GM18511 (cell line): ENCODE data around the gene ECSIT.

Experiments used
- ATAC-seq: cut with Tn5 transposase; IDR thresholded peaks from one replicate; pipeline ENCODE4 v1.9.1; 2021; ENCODE audit warnings: mild to moderate bottlenecking, moderate library complexity; ENCODE audit not compliant: unreplicated experiment

The ECSIT gene

GRCh38 chr19:11504502-11505031 lies 24.4 kb downstream of the ECSIT start:
- no peak for ATAC-seq

DNA sequence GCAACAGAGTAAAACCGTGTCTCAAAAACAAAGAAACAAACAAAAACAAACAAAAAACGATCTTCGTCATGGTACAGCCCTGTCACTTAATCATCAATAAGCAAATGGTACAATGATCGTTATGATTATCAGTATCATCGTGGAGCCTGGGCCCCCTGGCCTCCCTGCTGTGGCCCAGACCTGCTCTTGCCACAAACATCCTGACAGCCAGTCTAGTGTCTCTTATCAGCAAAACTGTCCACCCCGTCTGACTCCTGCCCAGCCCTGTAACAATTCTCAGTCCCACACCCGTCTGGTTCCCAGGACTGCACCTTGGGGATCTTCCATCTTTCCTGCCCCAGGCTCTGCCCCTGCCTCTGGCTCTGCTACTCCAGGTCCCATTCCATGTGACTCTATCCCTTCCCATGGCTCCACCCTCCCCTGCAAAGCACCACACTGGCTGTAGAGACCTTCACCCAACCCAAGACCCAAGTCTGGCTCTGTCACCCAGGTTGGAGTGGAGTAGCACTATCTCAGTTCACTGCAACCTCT lies 29.0 kb downstream of the ECSIT start:
- no peak for ATAC-seq

- ATAC-seq, result no peak
Observed at GRCh38 chr19:11499220-11499726, 29.7 kb downstream of the ECSIT start.

DNA sequence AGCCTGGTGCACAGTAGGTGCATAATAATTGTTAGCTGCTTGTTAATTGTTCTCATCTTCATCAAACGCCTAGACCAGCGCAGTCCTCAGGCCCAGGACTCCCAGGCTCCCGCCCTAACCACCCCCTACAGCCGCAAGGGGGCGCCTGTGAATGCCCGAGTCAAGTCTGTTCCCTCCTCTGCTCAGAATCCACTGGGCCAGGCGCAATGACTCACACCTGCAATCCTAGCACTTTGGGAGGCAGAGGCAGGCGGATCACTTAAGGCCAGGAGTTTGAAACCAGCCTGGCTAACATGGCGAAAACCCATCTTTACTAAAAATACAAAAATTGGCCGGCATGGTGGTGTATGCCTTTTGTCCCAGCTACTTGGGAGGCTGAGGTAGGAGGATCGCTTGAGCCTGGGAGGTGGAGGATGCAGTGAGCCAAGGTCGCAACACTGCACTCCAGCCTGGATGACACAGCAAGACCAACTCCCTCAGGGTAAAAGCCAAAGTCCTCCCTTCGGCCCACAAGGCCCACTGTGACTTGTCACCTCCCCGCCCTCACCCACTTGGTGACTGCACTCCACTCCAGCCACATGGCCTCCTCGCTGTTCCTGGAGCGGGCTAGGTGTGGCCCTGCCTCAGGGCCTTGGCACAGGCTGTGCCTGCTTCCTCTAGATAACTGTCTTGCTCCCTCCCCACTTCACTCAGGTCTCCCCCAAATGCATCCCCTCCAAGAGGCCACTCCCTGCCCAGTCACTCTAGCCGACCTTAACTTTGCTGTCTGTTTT lies 32.4 kb downstream of the ECSIT start:
- no peak for ATAC-seq

DNA sequence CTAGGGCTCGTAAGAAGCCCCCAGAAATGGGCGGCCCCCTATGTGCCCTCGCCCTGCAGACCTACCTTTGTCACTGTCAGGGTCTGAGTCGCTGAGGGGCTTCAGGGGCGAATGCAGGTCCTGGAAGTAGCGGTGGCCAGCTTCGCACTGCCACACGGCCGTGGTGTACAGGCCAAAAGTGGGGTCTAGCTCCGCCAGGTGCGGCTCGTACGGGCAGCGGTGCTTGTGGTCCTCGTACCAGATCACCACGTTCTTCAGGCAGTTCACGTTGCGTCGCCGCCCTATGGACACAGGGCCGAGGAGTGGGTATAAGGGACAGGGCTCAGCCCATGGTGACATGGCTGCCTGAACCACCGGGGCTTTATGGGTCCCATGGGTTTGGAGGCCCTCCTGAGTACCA lies 33.0 kb downstream of the ECSIT start:
- no peak for ATAC-seq

GRCh38 chr19:11495481-11495880 lies 33.5 kb downstream of the ECSIT start:
- no peak for ATAC-seq

- ATAC-seq, result no peak
Observed at GRCh38 chr19:11494634-11495285, 34.2 kb downstream of the ECSIT start.

GRCh38 chr19:11489378-11489777 lies 39.6 kb downstream of the ECSIT start:
- no peak for ATAC-seq

DNA sequence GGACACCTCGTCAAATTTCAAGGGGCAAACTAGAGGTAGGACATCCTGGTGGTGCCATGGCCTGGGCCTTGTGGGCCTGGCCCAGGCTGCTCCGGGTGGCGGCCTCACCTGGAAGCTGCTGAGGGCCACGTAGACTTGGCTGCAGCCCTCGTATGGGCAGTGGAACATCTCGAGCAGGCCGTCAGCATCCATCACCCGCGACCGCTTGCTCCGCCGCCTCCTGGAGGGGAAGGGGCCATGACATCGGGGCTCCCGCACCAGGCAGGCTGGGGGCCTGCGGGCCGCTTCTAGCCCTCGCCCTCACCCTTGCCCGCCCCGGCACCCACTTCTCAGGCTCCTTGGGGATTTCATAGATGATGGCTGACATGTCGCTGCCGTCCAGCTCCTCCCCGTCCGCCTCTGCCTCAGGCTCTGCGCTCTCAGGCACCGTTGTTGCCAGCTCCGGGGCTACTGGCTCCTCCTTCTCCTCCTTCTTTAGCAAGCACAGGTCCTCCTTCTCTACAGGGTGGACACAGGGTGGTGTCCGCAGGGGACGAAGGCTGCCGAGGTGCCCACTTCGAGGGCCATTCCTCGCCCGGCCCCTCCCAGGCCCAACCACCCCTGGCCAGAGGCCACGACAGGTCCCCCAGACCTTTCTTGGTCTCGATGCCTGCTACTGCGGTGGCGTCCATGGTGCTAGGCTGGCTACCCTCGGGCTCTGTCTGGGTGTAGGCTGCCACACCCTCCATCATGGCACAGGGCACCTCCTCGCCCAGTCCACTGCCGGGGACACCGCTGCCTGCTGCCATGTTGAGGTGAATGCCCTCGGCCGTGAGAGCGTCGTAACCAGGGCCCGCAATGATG lies 42.1 kb downstream of the ECSIT start:
- no peak for ATAC-seq

GRCh38 chr19:11485245-11485837 lies 43.6 kb downstream of the ECSIT start:
- ATAC-seq, result no peak

DNA sequence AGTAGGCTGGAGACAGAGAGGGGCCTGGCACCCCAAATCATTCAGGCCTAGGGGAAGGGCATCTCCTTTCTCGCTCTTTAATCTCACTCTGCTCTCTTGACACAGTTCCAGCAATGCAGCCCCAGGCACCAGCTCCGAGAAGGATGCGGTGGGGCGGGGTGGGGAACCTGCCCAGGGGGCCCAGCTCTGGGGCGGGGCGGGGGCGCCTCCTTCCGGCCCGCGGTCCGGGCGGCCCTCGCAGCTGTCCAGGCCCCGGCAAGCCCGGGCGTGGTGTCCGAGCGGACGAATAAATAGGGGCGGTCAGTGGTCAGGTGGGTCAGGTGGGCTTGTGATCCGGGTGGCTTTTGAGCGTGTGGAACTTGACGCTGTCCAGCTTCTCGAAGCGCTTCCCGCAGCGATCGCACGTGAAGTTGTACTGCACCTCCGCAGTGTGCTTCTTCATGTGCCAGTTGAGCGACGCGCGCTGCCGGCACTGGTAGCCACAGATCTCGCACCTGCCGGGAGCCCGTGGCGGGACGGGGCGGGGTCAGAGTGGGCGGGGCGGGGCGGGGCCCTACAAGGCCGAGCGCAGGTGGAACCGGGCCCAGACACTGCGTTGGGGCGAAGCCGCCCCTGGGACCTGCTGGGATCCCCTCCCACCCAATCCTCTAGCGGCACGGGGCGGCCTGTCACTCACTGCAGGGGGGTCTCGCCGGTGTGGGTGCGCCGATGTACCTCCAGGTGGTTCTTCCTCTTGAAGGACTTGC lies 45.4 kb downstream of the ECSIT start:
- no peak for ATAC-seq

- ATAC-seq, result peak; percentile 49
Observed at GRCh38 chr19:11482384-11483050, 46.4 kb downstream of the ECSIT start.

DNA sequence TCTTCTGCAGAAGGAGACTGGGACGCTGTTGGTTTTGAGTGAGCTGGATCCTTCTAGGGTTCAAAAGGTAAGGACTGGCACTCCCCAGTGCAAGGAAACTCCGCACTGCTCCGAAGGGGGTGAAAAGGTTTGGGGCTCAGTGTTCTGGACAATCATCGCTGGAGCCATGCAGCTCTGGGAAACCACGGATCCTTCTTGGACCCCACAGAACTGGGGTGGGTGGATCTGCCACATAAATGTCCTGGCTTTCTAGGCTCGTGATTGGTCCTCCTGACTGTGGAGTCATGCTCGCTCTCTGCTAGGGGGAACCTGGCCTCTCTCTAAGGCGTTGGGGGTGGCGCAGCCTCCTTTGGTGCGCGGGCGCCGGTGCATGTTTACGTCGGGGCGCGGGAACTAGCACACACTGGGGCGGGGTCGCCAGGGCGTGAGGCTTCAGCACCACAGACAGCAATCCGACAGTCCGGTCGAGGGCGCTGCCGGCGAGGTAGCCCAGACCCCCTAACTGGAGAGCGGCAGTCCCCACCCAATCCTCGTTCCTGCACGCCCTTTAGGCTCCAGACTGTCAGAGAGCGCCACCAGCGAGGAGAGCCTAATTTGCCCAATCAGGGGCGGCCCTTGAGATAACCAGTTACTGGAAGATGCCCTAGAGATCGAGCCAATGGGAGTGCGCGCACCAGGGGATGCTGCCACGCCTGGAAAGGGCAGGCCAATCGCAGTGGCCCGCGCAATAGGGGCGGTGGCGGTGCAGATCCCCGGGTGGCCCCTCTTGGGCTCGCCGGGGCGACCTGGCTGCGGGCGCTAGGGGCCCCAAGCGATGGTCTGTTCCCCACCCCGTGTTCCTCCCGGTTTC lies 47.2 kb downstream of the ECSIT start:
- peak; percentile 48 for ATAC-seq

DNA sequence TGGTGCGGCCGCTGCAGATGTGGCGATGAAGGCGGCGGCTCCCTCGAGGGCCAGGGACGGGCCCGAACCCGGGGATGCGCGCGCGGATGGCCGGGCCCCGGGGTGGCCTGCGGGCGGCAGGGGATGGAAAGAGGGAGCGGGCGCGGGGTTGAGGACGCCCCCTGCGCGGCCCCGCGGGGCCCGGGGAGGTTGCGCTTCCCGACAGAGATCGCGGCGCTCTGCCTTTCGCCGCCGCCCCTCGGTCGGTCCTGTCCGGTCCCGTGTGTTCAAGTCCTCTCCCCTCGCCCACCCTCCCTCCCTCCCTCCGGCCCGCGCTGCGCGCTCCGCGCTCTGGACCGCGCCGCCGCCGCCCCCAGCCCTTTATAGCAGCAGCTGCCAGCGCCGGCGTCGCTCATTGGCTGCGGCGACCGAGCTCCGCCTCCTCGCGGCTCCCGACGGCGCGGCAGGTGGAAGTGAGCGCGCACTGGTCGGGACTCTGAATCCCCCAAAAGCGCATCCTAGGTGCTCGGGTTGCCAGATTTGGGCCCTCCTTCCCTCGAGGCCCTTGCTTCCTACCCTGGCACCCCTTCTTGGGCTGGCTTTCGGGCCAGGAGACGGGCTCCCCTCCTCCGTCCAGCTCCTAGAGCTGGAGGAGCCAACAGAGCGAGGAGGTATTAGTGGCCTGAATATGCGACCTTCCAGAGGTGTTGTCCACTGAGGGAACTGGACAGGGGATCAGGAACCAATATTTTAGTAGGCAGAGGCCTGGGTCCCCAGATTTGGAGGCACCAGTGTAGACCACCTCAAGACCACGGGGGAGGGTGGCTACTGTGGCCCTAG lies 48.0 kb downstream of the ECSIT start, which contains the start of gene ELAVL3:
Gene ELAVL3, minus strand, starts transcription at position 332 of the 819 bp plus-strand sequence. CDS start 438 bp downstream, outside the sequence.
- no peak for ATAC-seq

DNA sequence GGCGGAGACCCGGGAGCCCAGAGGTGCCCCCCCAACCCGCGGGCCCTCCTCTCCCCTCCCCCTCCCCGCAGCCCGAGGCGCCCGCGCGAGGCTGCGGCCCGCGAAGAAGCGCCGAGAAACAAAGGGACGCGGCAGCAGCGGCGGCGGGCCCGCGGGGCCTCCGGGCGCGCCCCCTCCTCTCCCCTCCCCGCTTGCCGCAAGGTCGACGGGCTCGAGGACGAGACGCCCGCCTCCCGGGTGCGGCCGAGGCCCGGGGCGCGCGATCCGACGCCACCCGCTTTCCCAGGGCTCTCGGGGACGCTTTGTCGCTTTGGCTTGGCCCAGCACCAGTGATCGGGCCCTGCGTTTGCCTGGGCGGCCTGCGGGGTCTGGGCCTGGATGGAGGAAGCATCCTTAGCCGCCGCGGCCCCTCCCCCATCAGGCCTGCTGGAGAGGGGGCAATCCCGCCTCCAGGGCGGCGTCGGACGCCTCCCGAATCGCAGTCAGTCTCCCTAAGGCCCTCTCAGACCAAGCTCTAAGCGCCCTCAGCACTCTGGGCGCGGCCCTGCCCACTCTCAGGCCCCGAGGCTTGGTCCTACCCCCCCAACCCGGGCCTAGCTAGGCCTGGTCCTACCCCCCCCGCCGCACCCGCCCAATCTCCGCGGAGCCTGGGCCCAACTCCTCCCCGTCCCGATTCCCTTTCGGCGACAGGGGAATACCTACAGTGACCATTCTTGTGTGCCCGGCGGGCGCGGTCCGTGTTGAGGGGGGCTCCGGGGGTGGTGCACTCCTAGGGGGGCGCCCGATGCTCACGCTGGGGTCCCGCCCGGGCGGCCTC lies 48.8 kb downstream of the ECSIT start:
- no peak for ATAC-seq

DNA sequence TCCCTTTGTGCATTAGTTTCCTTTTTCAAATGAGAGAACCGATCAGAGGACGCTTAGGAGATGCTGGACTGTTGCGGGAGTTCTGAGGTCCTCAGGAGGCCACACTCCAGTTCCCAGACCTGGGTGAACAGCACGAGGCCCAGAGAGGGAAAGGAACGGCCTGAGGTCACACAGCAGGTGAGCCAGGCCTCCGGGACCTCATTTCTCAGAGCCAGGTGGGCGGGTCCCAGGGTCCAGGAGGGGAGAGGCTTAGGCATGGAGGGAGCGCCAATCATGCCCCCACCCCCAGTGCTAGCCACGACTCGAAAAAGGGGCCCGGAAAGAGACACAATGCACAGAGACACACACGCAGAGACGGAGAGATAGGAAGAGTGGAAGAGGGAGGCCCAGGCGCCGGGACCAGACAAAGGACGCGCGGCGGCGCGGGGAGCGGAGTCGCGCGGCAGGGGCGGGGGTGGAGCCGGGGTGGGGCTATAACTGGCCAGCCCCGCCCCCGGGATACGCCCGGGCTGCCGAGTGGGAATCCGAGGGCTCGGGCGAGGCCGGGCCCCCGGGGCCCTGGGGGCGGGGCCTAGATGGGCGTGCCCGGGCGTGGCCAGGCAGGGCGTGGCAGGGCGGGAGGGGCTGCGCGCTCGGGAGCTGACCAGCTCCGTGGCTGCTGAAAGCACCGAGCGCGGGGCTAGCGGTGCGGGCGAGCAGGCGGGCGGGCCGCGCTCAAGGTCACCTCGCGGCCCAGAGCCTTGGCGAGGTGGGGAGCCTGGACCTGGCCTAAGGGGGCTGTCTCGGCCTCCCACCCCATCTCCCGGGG lies 49.6 kb downstream of the ECSIT start:
- no peak for ATAC-seq
